Urothelium cell line (cell line): ENCODE measurements around the gene PDE4D.

ENCODE experiments used
- DNase-seq: peaks from one replicate; pipeline ENCODE4 v3.0.0; 2011; ENCODE audit warnings: low spot score, mixed read lengths
- FAIRE-seq: peaks from 2 replicates; lab custom pipeline; 2011; peaks lifted over from hg19 to GRCh38; lab: Jason Lieb, UNC

Gene PDE4D

GRCh38 chr5:59041355-59041754 lies 852.2 kb downstream of the PDE4D start:
- no peak for DNase-seq
- FAIRE-seq, result no peak

DNA sequence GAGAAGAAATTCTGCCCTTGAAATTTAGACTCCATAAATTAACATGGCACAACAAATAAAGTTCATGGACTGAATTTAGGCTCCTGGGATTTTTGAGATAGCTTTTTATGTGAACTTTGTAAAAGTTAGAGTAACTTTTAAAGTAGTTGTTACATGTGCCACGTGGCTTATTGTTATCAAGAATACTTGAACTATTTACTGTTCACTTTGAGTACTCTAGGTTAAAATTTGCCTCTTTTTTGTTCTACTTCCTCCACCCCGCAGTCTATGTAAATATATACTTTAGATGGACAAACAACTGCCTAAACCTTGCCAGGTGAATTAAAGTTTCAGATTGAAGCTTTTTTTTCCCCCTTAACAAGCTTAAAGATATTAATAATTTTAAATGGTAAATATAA lies 852.7 kb downstream of the PDE4D start:
- FAIRE-seq, result no peak
- no peak for DNase-seq

DNA sequence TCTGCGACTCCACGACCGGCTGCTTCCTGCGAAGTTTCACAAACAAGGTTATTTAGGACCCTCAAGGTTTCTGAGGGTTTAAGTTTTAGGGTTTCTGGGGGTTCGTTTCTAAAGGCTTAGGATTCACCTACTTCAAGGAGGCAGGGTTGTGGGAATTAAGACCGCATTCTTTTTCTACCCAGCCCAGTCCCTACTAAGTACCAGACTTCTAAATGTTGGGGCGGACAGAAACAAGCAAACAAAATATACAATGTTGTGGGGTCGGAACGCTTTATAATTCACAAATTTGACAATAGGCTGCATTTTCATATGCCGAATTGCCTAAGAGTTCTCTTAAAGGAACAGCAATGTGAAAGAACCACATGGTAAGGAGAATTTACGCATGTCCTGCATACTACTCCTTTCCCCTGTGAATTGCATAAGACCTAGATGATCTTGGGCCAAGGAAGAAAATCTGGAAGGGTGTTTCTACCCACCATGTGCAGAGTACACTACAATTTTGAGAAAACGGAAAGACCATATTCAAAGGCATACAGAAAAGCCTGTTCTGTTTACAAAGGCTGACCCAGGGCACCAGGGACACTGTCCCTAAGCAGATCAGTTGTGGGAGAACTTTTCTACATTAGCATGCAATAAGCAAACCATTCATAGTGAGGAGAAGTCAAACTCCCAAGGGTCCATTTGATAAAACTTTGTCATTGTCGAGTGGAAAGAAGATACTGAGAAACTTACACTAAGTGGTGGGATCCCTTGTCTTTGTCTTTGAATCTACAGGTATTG lies 853.3 kb downstream of the PDE4D start:
- FAIRE-seq, result no peak
- DNase-seq, result no peak

DNA sequence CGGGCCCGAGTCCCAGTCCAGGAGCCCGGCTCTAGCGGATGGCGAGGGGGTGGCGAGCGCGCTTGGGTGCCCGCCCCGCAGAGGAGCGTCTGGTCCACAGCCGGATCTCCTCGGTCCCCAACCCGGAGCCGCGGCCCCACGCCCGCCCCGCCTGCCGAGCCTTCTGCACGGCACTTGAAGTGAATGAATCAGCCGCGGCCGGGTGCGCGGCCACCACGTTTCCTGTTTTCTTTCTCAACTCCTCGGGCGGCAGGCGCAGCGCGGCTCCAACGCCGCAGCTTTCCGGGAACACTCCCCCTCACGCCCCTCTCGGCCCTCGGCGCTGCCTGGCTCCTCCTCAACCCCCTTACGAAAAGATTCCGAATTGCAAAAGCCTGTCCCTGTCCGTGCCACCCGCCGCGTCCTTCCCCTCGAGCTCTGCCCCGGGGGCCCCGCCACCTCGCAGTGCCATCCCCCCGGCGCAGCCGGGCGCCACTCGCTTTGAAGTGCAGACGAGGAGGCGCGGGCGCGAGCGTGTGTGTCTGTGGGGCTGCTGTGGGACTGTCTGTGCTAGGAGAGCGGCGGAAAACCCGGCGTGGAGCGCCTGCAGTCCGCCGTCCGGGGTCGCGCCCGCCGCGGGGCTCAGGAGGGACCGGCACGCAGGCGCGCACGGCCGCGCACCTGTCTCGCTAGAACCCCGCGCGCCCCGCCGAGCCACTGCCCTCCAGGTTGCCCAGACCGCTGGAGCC lies 854.1 kb downstream of the PDE4D start:
- DNase-seq, result no peak
- FAIRE-seq, result no peak

DNA sequence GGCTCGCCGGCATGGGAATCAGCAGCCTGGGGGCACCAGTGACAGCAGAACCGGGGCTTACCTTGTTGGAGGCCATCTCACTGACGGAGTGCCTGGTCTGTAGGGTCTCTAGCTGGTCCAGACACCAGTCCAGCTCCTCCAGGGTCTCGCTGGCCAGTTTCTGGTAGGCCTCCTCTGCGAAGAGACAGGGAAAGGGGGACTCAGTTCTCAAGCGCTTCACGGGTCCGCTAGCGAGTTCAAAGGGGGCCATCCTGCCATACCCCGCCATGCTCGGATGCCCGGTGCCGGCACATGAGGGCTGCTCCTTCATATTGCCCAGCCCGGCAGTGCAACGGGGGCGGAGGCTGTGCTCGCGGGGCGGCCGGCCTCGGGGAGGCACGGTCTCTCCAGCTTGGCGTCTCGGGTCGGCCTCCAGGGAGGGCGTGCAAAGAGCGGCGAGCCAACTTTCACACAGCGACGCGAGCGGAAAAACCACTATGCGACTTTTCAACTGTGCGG lies 854.7 kb downstream of the PDE4D start:
- DNase-seq (no peak), FAIRE-seq (no peak)

GRCh38 chr5:59037941-59038797 lies 855.4 kb downstream of the PDE4D start:
- DNase-seq (no peak), FAIRE-seq (no peak)

DNA sequence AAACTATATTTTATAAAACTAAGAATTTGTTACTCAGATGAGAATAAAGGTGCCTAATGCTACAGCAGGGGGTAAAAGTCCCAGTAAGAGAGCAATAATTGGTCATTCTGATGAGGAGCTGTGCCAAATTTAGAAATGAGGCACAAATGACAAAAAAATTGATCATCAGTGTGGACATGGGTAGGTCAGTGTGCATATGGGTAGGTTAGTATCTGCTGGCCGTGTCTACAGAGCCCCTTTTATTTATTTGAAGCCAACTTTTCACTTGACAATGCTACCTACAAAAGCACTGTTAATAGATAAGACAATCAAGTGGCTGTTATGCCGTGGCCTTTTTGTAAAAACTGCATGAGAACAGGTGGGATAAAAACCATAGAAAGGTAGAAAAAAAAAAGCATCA lies 856.1 kb downstream of the PDE4D start:
- no peak for DNase-seq
- FAIRE-seq, result no peak

- DNase-seq, result no peak
- FAIRE-seq, result no peak
Measured at GRCh38 chr5:59037041-59037440, 856.5 kb downstream of the PDE4D start.

DNA sequence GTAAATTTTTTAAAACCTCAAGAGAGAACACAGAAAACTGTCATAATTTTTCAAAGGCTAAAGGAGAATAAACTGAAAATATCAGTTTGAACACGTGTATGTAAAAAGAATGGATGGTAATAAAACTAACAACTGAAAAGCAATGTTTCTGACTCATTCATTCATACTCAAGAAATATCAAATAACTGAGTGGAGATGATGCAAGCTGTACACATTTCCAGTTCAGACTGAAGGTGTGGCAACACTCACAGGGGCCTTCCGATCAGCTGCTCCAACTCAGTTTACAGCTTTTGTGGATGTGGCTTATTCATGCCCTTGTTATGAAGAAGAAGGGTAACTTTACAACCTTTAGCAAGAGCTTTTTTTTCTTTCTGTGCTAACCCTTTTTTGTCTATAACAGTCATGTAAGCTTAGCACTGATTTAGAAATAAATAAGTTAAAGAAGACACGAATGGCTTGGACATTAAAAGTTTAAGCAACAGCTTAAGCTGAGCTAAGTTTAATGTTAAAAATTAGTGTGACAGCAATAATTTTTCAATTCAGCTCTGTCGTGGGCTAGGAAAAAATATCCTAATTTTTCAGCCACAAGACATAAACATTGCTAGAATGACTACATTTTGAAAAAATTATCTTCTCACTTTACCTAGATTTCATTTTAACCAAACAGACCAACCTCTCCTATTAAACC lies 857.1 kb downstream of the PDE4D start:
- DNase-seq (peak; percentile 60), FAIRE-seq (peak; percentile 72)

DNA sequence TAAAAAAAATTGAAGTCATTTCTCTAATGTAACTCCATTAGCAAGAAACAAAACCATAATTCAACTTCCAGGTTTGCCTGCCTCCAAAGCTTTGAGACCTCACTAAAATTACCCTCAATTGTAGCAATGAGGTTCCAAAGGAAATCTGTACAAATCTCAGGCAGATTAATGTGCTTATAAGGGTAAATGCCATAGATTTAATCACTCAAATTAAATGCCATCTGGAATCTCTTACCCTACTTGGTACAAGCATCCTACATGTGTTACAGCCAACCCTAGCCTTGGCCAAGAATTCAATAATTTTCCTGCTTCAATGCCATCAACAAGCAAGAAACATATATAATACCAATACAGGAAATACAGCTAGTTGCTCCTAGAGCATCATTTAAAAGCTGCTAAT lies 857.8 kb downstream of the PDE4D start:
- FAIRE-seq (no peak), DNase-seq (no peak)

GRCh38 chr5:59034498-59035186 lies 858.9 kb downstream of the PDE4D start:
- DNase-seq (peak; percentile 17), FAIRE-seq (no peak)

DNA sequence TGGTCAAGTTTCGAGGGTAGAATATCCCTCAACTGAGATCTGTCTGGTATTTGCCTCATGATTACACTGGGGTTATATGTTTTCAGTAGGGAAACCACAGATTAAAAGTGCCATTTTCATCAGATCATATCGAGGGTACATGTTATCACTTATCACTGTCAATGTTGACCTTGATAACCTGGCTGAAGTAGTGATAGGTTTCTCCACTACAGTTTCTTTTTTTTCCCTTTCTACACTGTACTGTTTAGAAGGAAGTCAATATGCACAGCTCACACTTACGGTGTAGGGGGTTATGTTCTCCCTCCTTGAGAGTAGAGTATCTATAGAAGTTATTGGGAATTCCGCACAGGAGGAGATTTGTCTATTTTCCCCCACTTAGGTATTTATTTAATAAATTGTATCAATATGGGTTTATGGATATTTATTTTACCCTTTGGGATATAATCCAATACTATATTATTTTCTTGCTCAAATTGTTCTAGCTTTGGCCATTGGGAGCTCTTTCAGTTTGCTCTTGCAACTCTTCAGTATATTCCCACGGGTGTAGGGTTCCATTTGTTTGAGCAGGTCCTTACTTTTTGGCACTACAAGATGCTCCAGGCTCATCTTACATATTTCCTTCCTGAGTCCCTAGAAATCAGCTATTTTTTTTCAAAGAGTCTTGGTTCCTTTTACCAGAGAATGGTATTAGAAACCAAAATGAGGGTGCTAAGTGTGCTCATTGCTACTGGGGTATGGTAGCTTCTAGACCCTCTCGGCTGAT lies 866.2 kb downstream of the PDE4D start:
- no peak for DNase-seq

DNA sequence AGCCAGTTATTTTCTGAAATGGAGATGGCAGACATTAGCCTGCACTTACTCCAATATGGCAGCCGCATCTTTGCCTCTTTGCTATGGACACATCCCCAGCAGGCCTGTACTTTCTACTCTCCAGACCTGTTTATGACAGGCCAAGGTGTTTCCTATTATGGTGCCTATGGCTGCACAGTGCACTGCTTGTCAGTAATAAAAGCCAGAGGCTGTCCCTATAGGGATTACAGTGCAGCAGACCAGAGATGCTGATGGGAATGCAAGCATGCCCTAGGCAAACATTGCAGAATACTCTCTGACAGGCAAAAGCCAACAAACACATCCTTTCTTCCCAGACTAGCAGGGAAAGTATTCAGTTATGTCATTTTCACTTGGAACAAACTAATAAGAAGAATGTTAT lies 867.8 kb downstream of the PDE4D start:
- FAIRE-seq, result no peak

More for the DNA sequence above, 866.2 kb downstream of the PDE4D start:
- no peak for FAIRE-seq

DNA sequence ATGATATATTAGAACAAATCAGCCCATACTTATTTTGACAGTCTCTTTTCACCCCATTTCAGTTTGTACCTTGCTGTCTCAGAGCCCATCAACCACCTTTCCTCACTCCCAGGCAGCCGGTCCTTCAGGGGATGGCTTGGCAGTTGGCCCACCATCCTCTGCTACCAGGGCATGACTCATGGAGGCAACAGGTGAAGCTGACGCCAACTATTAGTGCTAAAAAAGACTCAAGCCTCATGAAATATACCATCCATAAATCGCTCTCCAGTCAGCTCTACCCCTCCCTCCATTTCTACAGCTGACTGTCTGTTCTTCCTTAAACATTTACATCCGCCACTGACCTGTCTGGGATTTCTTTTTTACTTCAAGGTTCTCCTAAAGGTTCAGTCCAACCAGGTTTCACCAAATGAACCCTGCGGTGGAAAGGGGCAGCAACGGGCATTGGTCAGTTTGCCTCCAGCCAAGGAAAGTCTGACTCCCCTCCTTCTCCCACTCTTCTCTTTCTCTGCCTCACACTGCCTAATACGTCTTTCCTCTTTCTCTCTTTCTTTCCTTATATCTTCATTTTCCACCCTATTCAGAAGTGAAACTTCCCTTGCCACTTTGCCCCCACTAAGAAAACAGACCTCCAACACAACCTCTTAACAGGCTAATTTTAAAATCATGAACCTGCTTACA lies 871.5 kb downstream of the PDE4D start:
- no peak for FAIRE-seq
- peak; percentile 44 for DNase-seq

More for the DNA sequence above, 867.8 kb downstream of the PDE4D start:
- no peak for DNase-seq

DNA sequence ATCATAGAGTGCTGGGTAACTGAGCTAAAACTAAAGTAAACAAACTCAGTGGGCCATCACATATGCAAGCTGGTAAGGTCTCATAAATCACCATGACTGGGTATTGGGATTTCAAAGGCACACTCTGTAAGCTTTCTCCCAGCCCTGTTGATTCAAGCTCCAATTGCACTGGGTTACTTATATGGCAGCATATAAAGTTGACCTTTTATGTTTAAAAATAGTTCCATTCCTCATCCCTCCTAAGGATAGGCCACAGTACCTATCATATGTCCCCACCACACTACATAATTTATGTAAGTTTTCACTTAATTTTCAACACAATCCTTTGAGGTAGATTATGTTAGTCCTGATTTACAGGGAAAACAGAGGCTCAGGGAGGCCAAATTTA lies 872.2 kb downstream of the PDE4D start:
- no peak for FAIRE-seq
- DNase-seq, result no peak

DNA sequence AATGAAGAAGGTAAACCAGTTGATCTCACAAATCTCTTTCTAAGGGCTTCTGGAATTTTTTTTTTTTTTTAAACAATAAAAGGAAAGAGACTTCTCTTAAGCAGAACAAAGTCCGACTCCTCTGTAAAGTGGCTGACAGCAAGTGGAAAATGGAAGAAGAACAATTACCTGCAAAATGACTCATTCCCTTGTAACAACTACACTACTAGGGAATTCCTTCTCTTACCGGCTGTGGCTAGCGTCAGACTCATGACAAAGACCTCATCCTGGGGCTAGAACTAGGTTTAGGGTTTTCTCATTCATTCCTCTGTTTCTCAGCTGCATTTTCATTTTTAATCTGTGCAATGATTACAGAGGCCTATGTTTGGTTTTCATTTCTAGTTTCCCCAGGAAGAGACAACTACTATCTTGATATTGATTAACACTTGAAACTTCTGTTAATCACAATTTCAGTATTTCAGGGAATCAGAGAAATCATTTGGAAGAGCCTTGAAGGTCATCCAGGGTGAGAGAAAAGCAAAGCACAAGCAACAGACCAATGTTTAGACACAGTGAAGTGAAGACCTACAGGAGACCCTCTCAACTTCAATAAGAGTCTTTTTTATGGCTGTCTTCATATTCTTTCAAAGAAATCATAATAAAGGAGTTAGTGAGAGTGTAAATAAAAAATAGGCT lies 872.8 kb downstream of the PDE4D start:
- FAIRE-seq (no peak), DNase-seq (peak; percentile 56)

GRCh38 chr5:59019078-59019477 lies 874.4 kb downstream of the PDE4D start:
- DNase-seq, result no peak
- no peak for FAIRE-seq

DNA sequence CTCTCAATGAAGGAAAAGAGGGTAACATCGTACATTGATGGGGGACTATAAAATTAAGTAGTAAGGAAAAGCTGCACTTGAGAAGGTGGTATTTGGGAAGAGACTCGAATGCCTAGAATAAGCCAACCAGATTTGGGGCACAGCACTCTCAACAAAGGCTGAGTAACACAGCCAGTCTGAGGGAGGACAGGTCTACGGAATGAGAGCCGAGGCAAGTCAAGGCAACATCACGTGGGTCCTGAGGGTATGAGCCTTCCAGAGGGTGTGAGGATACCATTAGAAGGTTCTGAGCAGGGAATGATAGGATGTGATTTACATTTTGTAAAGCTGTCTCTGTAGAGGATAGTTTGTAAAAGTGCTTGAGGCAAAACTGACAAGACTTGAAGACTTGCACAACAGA lies 876.6 kb downstream of the PDE4D start:
- DNase-seq, result no peak
- no peak for FAIRE-seq
